HFFc6 (cell line): ENCODE data around the gene INSIG1. TPM values are rescaled to one million over a fixed set of nuclear protein-coding genes. Genes with fewer than 3 reads are reported as not detected.

Experiments used
- DNase-seq: peaks from one replicate; pipeline ENCODE4 v3.0.0-alpha.2; 2018
- H3K27ac Mint-ChIP-seq: 2 replicates; pipeline ENCODE4 v1.8.0; 2020; ENCODE audit warnings: mild to moderate bottlenecking, mixed read lengths
- H3K27me3 Mint-ChIP-seq: 2 replicates; pipeline ENCODE4 v1.8.0; 2021; ENCODE audit warnings: mild to moderate bottlenecking, moderate library complexity, mixed read lengths; ENCODE audit not compliant: insufficient read depth
- H3K36me3 Mint-ChIP-seq: 2 replicates; pipeline ENCODE4 v1.8.0; 2021; ENCODE audit warnings: low read depth, mixed read lengths
- H3K4me1 Mint-ChIP-seq: 2 replicates; pipeline ENCODE4 v1.8.0; 2020; ENCODE audit warnings: low read depth, mixed read lengths
- H3K4me3 Mint-ChIP-seq: 2 replicates; pipeline ENCODE4 v1.8.0; 2020; ENCODE audit warnings: mild to moderate bottlenecking, moderate library complexity, mixed read lengths
- H3K9me3 Mint-ChIP-seq: 2 replicates; pipeline ENCODE4 v1.8.0; 2020; ENCODE audit warnings: mild to moderate bottlenecking, mixed read lengths
- total RNA-seq, 6 experiments: library from RNA; stranded (reverse); fragmentation: NEBNext Ultra II Directional; extraction: Animal tissue kit (Norgen Biotek cat#: 25700); gene quantifications; 2 replicates in 1 of 6; 3 replicates in 5 of 6; pipeline ENCODE4 v1.2.3, GENCODE V29; 2021
- TF ChIP-seq, protein P1 (sequence below): fragments of 200-600 bp; sonication (generic); IDR thresholded peaks from 2 replicates; pipeline ENCODE4 v1.5.0; 2021; ENCODE audit warnings: antibody characterized with exemption, mild to moderate bottlenecking

Gene INSIG1
- total RNA-seq, 6 experiments from 2014 or later = 7.1 to 11.0 (median 9.9) TPM

- TF ChIP-seq, protein P1, sequence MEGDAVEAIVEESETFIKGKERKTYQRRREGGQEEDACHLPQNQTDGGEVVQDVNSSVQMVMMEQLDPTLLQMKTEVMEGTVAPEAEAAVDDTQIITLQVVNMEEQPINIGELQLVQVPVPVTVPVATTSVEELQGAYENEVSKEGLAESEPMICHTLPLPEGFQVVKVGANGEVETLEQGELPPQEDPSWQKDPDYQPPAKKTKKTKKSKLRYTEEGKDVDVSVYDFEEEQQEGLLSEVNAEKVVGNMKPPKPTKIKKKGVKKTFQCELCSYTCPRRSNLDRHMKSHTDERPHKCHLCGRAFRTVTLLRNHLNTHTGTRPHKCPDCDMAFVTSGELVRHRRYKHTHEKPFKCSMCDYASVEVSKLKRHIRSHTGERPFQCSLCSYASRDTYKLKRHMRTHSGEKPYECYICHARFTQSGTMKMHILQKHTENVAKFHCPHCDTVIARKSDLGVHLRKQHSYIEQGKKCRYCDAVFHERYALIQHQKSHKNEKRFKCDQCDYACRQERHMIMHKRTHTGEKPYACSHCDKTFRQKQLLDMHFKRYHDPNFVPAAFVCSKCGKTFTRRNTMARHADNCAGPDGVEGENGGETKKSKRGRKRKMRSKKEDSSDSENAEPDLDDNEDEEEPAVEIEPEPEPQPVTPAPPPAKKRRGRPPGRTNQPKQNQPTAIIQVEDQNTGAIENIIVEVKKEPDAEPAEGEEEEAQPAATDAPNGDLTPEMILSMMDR = no peak
- peaks cover 4% of the 10 kb centered on the region; the same call in 1 of the 2 replicates for H3K36me3 Mint-ChIP-seq
- H3K27ac Mint-ChIP-seq = peak overlapping the region; percentile 86
- DNase-seq = no peak
- peak overlapping the region; percentile 89 for H3K4me3 Mint-ChIP-seq
- peaks cover 25% of the 10 kb centered on the region for H3K4me1 Mint-ChIP-seq
- no peaks in the 10 kb centered on the region for H3K27me3 Mint-ChIP-seq
- H3K9me3 Mint-ChIP-seq = no peaks in the 10 kb centered on the region
Observed at GRCh38 chr7:155299535-155300202, 2.0 kb downstream of the INSIG1 start.

- Mint-ChIP-seq H3K4me1 (peaks cover 31% of the 10 kb centered on the region), H3K36me3 (peaks cover 4% of the 10 kb centered on the region; the same call in 1 of the 2 replicates), H3K27me3 (no peaks in the 10 kb centered on the region), H3K27ac (peak overlapping the region; percentile 33; the same call in 1 of the 2 replicates), H3K9me3 (no peaks in the 10 kb centered on the region), H3K4me3 (no peak overlapping the region)
- TF ChIP-seq, protein P1 = no peak
- no peak for DNase-seq
Observed at GRCh38 chr7:155300641-155301452, 3.2 kb downstream of the INSIG1 start.

GRCh38 chr7:155303039-155303593 is 5.4 kb downstream of the INSIG1 start:
- TF ChIP-seq, protein P1 = no peak
- no peak overlapping the region for H3K27ac Mint-ChIP-seq
- no peaks in the 10 kb centered on the region for H3K27me3 Mint-ChIP-seq
- no peak for DNase-seq
- H3K4me1 Mint-ChIP-seq = peaks cover 24% of the 10 kb centered on the region
- peaks cover 8% of the 10 kb centered on the region; the same call in 1 of the 2 replicates for H3K36me3 Mint-ChIP-seq
- H3K4me3 Mint-ChIP-seq = no peak overlapping the region
- no peaks in the 10 kb centered on the region for H3K9me3 Mint-ChIP-seq

DNA sequence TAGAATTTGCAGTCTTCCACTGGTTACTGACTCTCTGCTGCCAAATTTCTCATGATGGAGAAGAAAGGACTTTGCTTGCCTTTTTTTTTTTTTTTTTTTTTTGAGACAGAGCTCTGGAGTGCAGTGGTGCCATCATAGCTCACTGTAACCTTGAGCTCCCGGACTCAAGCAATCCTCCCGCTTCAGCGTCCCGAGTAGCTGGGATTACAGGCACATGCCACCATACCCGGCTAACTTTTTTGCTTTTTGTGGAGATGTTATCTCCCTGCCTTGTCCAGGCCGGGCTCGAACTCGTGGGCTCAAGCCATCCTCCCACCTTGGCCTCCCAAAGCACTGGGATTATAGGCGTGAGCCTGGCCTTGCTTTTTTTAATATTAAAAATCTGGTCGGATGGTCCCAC is 6.2 kb downstream of the INSIG1 start:
- DNase-seq = no peak
- H3K4me1 Mint-ChIP-seq = peaks cover 24% of the 10 kb centered on the region
- no peaks in the 10 kb centered on the region for H3K9me3 Mint-ChIP-seq
- H3K4me3 Mint-ChIP-seq = no peak overlapping the region
- no peak overlapping the region for H3K27ac Mint-ChIP-seq
- TF ChIP-seq, protein P1 = no peak
- no peaks in the 10 kb centered on the region for H3K27me3 Mint-ChIP-seq
- peaks cover 15% of the 10 kb centered on the region; the same call in 1 of the 2 replicates for H3K36me3 Mint-ChIP-seq

- H3K27me3 Mint-ChIP-seq = no peaks in the 10 kb centered on the region
- no peak for DNase-seq
- TF ChIP-seq, protein P1 = no peak
- H3K9me3 Mint-ChIP-seq = no peaks in the 10 kb centered on the region
- H3K4me1 Mint-ChIP-seq = peaks cover 11% of the 10 kb centered on the region
- peak overlapping the region; percentile 44; the same call in 1 of the 2 replicates for H3K27ac Mint-ChIP-seq
- H3K4me3 Mint-ChIP-seq = no peak overlapping the region
- H3K36me3 Mint-ChIP-seq = peaks cover 15% of the 10 kb centered on the region; the same call in 1 of the 2 replicates
Observed at GRCh38 chr7:155305231-155305904, 7.7 kb downstream of the INSIG1 start.
